ENCODE data around the gene NDUFA12. TPM values are rescaled to one million over a fixed set of nuclear protein-coding genes. Genes with fewer than 3 reads are reported as not detected.
"Not testable (repeated sequence)": the region's sequence is repeated elsewhere in the genome, so short reads cannot be mapped to it uniquely, and the experiment has no call there.

Gene NDUFA12
- total RNA-seq, 8 experiments from 2014 or later, result 138 to 334 (median 193) TPM

GRCh38 chr12:94997061-94997460 lies 6.4 kb downstream of the NDUFA12 start:
- in situ Hi-C loops (cut with MboI; ENCODE audit: low pct_unique_long_range_greater_than_20kb in 2 of 9, low sequenced_read_pairs in 9 of 9, unreplicated experiment in 9 of 9), result no loop called here
- WGBS, 10 experiments, result 80 to 100% (median 96%) methylated on average over 1 to 6 of the region's 6 CpGs
- no peak for ATAC-seq (replicated peaks in 6 of 8)
- H3K4me3 ChIP-seq, result no peak overlapping the region
- no peaks in the 10 kb centered on the region for H3K4me1 ChIP-seq (replicated peaks in 1 of 2)
- H3K27ac ChIP-seq, result no peak overlapping the region

- in situ Hi-C loops (cut with MboI; ENCODE audit: low pct_unique_long_range_greater_than_20kb in 2 of 9, low sequenced_read_pairs in 9 of 9, unreplicated experiment in 9 of 9), result no loop called here
- Histone ChIP-seq H3K4me1 (replicated peaks in 1 of 2) (no peaks in the 10 kb centered on the region), H3K4me3 (no peak overlapping the region), H3K27ac (no peak overlapping the region)
- WGBS, 10 experiments, result 20 to 100% (median 63%) methylated on average over 1 to 2 of the region's 2 CpGs; no CpG with 5 or more reads in 4 of the 10 experiments
- ATAC-seq (replicated peaks in 6 of 8), result peak in 3 of 8 experiments; percentile 86 to 100 (median 92)
These were observed 9.2 kb downstream of the NDUFA12 start for GRCh38 chr12:94994312-94994711.

DNA sequence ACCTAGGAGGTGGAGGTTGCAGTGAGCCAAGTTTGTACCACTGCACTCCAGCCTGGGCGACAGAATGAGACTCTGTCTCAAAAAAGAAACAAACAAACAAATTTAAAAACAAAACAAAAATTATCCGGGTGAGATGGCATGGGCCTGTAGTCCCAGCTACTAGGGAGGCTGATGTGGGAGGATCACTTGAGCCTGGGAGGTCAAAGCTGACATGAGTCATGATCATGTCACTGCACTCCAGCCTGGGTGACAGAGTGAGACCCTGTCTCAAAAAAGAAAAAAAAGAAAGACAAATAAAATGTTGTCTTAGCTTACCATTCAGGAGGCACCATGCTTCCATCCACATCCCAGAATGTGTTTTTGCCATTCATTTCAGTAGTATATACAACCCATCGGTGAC lies 9.6 kb downstream of the NDUFA12 start:
- ATAC-seq (replicated peaks in 6 of 8); H3K27ac ChIP-seq; H3K4me3 ChIP-seq; H3K4me1 ChIP-seq (replicated peaks in 1 of 2); in situ Hi-C loops (cut with MboI; ENCODE audit: low pct_unique_long_range_greater_than_20kb in 2 of 9, low sequenced_read_pairs in 9 of 9, unreplicated experiment in 9 of 9): not testable (repeated sequence)
- WGBS, 10 experiments, result 50 to 100% (median 90%) methylated on average over 1 to 3 of the region's 3 CpGs; no CpG with 5 or more reads in 2 of the 10 experiments

DNA sequence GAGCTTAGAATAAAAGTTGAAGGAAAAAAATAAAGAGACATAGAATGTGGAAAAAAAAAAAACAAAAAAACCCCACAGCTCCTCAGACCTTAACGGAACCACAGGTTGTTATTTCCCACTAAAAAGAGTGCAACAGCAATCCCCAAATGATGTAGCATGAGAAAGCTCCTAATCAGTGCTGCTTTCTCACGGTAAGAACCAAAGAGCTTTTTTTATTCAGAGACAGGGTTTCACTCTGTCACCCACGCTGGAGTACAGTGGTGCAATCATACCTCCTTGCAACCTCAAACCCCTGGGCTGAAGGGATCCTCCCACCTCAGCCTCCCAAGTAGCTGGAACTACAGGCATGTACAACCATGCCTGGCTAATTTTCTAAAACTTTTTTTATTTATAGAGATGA lies 13.3 kb downstream of the NDUFA12 start:
- in situ Hi-C loops (cut with MboI; ENCODE audit: low pct_unique_long_range_greater_than_20kb in 2 of 9, low sequenced_read_pairs in 9 of 9, unreplicated experiment in 9 of 9), result no loop called here
- no peak overlapping the region for H3K4me3 ChIP-seq
- ATAC-seq (replicated peaks in 6 of 8), result no peak
- no peaks in the 10 kb centered on the region for H3K4me1 ChIP-seq (replicated peaks in 1 of 2)
- WGBS, 10 experiments, result 80 to 100% (median 89%) methylated on average over 1 to 3 of the region's 3 CpGs
- H3K27ac ChIP-seq, result no peak overlapping the region

DNA sequence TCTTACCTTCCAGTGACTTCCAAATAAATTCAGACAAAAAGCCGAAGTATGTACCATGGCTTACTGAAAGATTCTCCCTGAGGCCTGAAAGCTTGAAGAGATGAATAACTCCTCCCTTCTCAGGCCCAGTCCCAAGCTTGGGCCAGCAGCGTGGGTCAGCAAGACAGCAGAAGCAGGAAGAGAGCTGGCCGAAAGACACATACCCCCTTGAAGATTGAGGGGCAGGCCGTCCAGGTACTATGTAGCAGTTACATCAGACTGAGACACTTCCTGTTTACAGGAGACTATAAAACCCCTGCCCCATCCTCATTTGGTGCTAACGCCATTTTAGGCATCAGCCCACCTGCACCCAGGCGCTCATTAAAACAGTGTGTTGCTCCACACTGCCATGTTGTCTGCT lies 15.0 kb downstream of the NDUFA12 start:
- no peak overlapping the region for H3K4me3 ChIP-seq
- in situ Hi-C loops (cut with MboI; ENCODE audit: low pct_unique_long_range_greater_than_20kb in 2 of 9, low sequenced_read_pairs in 9 of 9, unreplicated experiment in 9 of 9), result no loop called here
- no peak for ATAC-seq (replicated peaks in 6 of 8)
- no peaks in the 10 kb centered on the region for H3K4me1 ChIP-seq (replicated peaks in 1 of 2)
- H3K27ac ChIP-seq, result no peak overlapping the region
- 67 to 100% (median 100%) methylated on average over 1 to 3 of the region's 6 CpGs; no CpG with 5 or more reads in 5 of the 10 experiments for WGBS, 10 experiments

DNA sequence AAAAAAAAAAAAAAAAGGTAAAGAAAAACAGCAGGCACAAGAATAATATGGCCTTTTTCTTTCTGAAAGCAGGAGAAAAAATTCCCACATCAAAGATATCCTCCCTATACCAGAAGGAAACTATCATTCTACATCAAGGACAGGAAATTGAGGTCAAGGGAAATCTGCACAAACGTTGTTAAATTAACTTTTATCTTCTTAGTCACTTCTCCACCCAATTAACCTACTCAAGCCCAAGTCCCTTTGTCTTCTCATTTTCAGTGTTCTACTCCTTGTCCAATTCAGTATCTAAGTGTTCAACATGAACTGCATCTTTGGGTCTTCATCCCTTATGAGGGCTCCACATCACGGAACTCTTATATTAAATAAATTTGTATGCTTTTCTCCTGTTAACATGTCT lies 15.7 kb downstream of the NDUFA12 start:
- ATAC-seq (replicated peaks in 6 of 8), result no peak
- in situ Hi-C loops (cut with MboI; ENCODE audit: low pct_unique_long_range_greater_than_20kb in 2 of 9, low sequenced_read_pairs in 9 of 9, unreplicated experiment in 9 of 9), result no loop called here
- Histone ChIP-seq H3K27ac (no peak overlapping the region), H3K4me3 (no peak overlapping the region), H3K4me1 (replicated peaks in 1 of 2) (no peaks in the 10 kb centered on the region)
- WGBS, 10 experiments, result 45 to 100% (median 91%) methylated on average over 1 to 2 of the region's 2 CpGs; no CpG with 5 or more reads in 2 of the 10 experiments

DNA sequence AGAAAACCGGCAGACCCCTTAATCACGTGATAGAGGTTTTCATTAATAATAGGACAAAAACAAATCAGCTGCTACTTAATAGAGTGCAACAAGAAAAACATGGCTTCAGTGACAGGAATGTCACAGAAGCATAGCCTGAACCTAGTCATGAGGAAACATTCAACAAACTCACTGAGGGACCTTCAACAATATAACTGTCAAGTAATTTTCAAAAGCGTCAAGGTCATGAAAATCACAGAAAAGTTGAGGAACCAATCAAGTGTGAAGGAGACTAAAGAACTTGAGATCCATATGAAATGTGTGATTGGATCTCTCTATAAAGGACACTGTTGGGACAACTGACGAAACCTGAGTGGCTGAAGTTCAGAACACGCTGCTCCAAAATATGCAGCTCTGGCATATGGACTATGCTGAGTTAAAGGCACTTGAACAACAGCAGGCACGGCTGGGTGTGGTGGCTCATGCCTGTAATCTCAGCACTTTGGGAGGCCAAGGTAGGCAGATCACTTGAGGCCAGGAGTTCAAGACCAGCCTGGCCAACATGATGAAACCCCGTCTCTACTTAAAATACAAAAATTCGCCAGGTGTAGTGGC lies 16.3 kb downstream of the NDUFA12 start:
- no peak overlapping the region for H3K4me3 ChIP-seq
- ATAC-seq (replicated peaks in 6 of 8), result no peak
- H3K27ac ChIP-seq, result no peak overlapping the region
- in situ Hi-C loops (cut with MboI; ENCODE audit: low pct_unique_long_range_greater_than_20kb in 2 of 9, low sequenced_read_pairs in 9 of 9, unreplicated experiment in 9 of 9), result no loop called here
- no peaks in the 10 kb centered on the region for H3K4me1 ChIP-seq (replicated peaks in 1 of 2)
- 80 to 96% (median 92%) methylated on average over 2 to 8 of the region's 8 CpGs for WGBS, 10 experiments

DNA sequence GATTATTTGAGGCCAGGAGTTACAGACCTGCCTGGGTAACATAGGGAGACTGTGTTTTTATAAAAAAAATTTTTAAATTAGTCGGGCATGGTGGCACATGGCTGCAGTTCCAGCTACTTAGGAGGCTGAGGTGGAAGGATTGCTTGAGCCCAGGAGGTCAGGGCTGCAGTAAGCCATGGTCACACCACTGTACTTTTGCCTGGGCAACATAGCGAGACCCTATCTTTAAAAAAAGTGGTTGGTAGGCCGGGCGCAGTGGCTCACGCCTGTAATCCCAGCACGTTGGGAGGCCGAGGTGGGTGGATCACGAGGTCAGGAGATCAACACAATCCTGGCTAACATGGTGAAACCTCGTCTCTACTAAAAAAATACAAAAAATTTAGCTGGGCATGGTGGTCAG lies 18.4 kb downstream of the NDUFA12 start:
- in situ Hi-C loops (cut with MboI; ENCODE audit: low pct_unique_long_range_greater_than_20kb in 2 of 9, low sequenced_read_pairs in 9 of 9, unreplicated experiment in 9 of 9); ATAC-seq (replicated peaks in 6 of 8); H3K27ac ChIP-seq; H3K4me1 ChIP-seq (replicated peaks in 1 of 2); H3K4me3 ChIP-seq: not testable (repeated sequence)
- 17 to 100% (median 93%) methylated on average over 1 to 6 of the region's 9 CpGs; no CpG with 5 or more reads in 4 of the 10 experiments for WGBS, 10 experiments

GRCh38 chr12:94983321-94983720 lies 20.2 kb downstream of the NDUFA12 start:
- in situ Hi-C loops (cut with MboI; ENCODE audit: low pct_unique_long_range_greater_than_20kb in 2 of 9, low sequenced_read_pairs in 9 of 9, unreplicated experiment in 9 of 9), result no loop called here
- H3K4me1 ChIP-seq (replicated peaks in 1 of 2), result peaks cover 4 to 6% of the 10 kb centered on the region in 2 donors
- ATAC-seq (replicated peaks in 6 of 8), result no peak
- H3K4me3 ChIP-seq, result no peak overlapping the region
- no peak overlapping the region for H3K27ac ChIP-seq
- WGBS, 10 experiments, result 18 to 100% (median 70%) methylated on average over 1 of the region's 2 CpGs; no CpG with 5 or more reads in 4 of the 10 experiments

DNA sequence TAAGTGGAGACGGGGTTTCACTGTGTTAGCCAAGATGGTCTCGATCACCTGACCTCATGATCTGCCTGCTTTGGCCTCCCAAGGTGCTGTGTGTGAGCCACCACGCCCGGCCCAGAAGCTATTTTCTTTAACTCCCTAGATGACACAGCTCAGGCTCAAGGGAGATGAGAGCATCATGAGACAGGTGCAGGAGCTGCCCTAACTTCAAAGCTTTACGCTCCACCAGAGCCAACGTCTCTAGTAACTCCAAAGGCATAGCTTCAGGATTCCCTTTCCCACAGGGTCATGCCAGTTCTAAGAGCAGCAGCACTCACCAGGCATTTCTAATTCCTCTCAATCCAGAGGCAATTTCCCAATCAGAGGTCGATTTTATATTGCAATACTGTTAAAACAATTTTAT lies 21.0 kb downstream of the NDUFA12 start:
- no peak for ATAC-seq (replicated peaks in 6 of 8)
- Histone ChIP-seq H3K27ac (no peak overlapping the region), H3K4me3 (no peak overlapping the region), H3K4me1 (replicated peaks in 1 of 2) (peaks cover 4 to 6% of the 10 kb centered on the region in 2 donors)
- in situ Hi-C loops (cut with MboI; ENCODE audit: low pct_unique_long_range_greater_than_20kb in 2 of 9, low sequenced_read_pairs in 9 of 9, unreplicated experiment in 9 of 9), result no loop called here
- whole genome bisulfite sequencing, 10 experiments, result 17 to 100% (median 83%) methylated on average over 1 to 7 of the region's 7 CpGs; no CpG with 5 or more reads in 1 of the 10 experiments

DNA sequence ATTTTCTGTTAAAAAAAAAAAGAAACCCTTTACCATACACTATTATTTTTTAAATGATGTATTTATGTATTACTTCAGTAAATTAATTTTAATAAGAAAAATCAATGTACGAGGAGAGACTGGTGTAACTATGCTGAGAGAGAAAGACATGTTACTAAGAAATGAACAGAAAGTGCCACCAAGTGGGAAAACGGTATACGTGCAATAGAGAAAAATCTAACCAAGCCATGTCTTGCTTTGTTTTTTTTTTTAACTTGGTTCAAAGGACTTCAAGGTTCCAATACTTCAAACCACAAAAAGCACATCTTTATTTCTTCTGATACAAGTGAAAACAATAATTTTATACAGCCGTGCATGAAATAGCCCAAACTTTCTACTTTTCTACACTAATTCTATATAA lies 22.9 kb downstream of the NDUFA12 start:
- WGBS, 10 experiments, result 17 to 79% (median 68%) methylated on average over 1 to 4 of the region's 4 CpGs
- Histone ChIP-seq H3K27ac (no peak overlapping the region), H3K4me3 (no peak overlapping the region), H3K4me1 (replicated peaks in 1 of 2) (peaks cover 4 to 6% of the 10 kb centered on the region in 2 donors)
- in situ Hi-C loops (cut with MboI; ENCODE audit: low pct_unique_long_range_greater_than_20kb in 2 of 9, low sequenced_read_pairs in 9 of 9, unreplicated experiment in 9 of 9), result no loop called here
- peak in 1 of 8 experiments; percentile 63 for ATAC-seq (replicated peaks in 6 of 8)

GRCh38 chr12:94979941-94980340 lies 23.6 kb downstream of the NDUFA12 start:
- in situ Hi-C loops (cut with MboI; ENCODE audit: low pct_unique_long_range_greater_than_20kb in 2 of 9, low sequenced_read_pairs in 9 of 9, unreplicated experiment in 9 of 9), result no loop called here
- WGBS, 10 experiments, result 93 to 100% (median 97%) methylated on average over 1 to 4 of the region's 4 CpGs; no CpG with 5 or more reads in 1 of the 10 experiments
- ATAC-seq (replicated peaks in 6 of 8), result no peak

GRCh38 chr12:94977766-94978468 lies 25.6 kb downstream of the NDUFA12 start:
- ATAC-seq (replicated peaks in 6 of 8), result peak in 2 of 8 experiments; percentile 28 to 31
- no peak overlapping the region for H3K4me3 ChIP-seq
- in situ Hi-C loops (cut with MboI; ENCODE audit: low pct_unique_long_range_greater_than_20kb in 2 of 9, low sequenced_read_pairs in 9 of 9, unreplicated experiment in 9 of 9), result no loop called here
- H3K4me1 ChIP-seq (replicated peaks in 1 of 2), result peaks cover 4 to 6% of the 10 kb centered on the region in 2 donors
- H3K27ac ChIP-seq, result no peak overlapping the region
- WGBS, 10 experiments, result 60 to 100% (median 95%) methylated on average over 1 to 3 of the region's 4 CpGs; no CpG with 5 or more reads in 3 of the 10 experiments

More at GRCh38 chr12:94979941-94980340, 23.6 kb downstream of the NDUFA12 start:
- Histone ChIP-seq H3K27ac (no peak overlapping the region), H3K4me1 (replicated peaks in 1 of 2) (peaks cover 4 to 6% of the 10 kb centered on the region in 2 donors), H3K4me3 (no peak overlapping the region)

Data from motor neuron (in vitro differentiated cells).